Nephron progenitor cell (in vitro differentiated cells): ENCODE results near the gene CT47C1.

Experiments used
- DNase-seq: peaks from one replicate; pipeline ENCODE4 v3.0.0; 2021
- H3K27ac Mint-ChIP-seq: 2 replicates; pipeline ENCODE4 v1.8.0; 2021; ENCODE audit warnings: mild to moderate bottlenecking, moderate library complexity, mixed read lengths
- H3K27me3 Mint-ChIP-seq: 2 replicates; pipeline ENCODE4 v1.8.0; 2021; ENCODE audit warnings: mild to moderate bottlenecking, low read depth, mixed read lengths; ENCODE audit not compliant: poor library complexity
- H3K36me3 Mint-ChIP-seq: 2 replicates; pipeline ENCODE4 v1.8.0; 2021; ENCODE audit warnings: low read depth, mixed read lengths
- H3K4me1 Mint-ChIP-seq: 2 replicates; pipeline ENCODE4 v1.8.0; 2021; ENCODE audit warnings: mixed read lengths
- H3K4me3 Mint-ChIP-seq: 2 replicates; pipeline ENCODE4 v1.8.0; 2021; ENCODE audit warnings: mild to moderate bottlenecking, moderate library complexity, mixed read lengths
- H3K9me3 Mint-ChIP-seq: 2 replicates; pipeline ENCODE4 v1.8.0; 2021; ENCODE audit warnings: mild to moderate bottlenecking, moderate library complexity, mixed read lengths
- TF ChIP-seq, protein P1 (sequence below): fragments of 200-600 bp; sonication (generic); IDR thresholded peaks from 2 replicates; pipeline ENCODE4 v1.5.0; 2021; ENCODE audit warnings: antibody characterized with exemption

CT47C1 gene

DNA sequence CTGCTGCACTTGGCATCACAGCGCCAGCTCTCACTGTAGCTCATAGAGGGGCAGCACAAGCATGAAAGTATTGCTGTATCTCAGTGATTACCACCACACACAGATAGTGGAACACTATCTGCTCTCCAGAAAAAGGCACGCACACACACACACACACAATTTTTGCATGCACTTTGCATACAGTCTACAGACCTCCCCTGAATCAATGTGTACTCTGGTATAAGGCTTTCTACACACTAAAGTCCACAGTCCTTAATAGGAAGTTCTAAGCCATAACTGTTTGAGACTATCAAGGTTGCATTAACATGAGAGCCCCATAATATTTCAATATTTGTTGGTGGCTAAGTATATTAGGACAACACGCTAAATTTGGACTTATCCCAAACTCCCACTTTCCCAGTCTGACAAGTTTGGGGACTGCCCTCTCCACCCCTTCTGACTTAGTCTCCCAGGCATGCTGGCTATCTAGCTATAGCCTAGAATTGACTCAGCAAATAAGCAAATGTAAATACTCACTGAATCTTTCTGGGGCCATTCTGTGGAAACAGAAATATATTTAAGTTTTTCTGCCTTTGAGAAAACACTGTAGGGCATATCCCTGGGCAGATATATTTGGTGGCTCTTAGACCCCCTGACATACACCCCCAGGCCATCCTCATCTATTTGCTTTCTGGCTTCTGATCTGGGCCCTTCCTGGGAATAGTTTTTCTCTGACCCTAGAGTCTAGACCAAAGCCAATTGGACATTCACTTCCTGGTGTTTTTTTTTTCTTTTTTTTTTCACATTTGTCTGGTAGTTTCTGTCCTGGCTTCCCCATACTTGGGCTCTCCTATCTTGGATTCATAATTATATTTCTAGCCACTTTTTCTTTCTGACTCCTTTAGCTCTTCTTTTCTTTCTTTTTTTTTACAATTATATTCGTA lies 36.4 kb upstream of the CT47C1 start:
- peaks cover 51% of the 10 kb centered on the region for H3K9me3 Mint-ChIP-seq
- peaks cover 6% of the 10 kb centered on the region for H3K4me1 Mint-ChIP-seq
- no peak overlapping the region for H3K4me3 Mint-ChIP-seq
- TF ChIP-seq, protein P1, sequence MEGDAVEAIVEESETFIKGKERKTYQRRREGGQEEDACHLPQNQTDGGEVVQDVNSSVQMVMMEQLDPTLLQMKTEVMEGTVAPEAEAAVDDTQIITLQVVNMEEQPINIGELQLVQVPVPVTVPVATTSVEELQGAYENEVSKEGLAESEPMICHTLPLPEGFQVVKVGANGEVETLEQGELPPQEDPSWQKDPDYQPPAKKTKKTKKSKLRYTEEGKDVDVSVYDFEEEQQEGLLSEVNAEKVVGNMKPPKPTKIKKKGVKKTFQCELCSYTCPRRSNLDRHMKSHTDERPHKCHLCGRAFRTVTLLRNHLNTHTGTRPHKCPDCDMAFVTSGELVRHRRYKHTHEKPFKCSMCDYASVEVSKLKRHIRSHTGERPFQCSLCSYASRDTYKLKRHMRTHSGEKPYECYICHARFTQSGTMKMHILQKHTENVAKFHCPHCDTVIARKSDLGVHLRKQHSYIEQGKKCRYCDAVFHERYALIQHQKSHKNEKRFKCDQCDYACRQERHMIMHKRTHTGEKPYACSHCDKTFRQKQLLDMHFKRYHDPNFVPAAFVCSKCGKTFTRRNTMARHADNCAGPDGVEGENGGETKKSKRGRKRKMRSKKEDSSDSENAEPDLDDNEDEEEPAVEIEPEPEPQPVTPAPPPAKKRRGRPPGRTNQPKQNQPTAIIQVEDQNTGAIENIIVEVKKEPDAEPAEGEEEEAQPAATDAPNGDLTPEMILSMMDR: no peak
- H3K27ac Mint-ChIP-seq: no peak overlapping the region
- H3K36me3 Mint-ChIP-seq: peaks cover 5% of the 10 kb centered on the region
- DNase-seq: no peak
- peaks cover 4% of the 10 kb centered on the region for H3K27me3 Mint-ChIP-seq

DNA sequence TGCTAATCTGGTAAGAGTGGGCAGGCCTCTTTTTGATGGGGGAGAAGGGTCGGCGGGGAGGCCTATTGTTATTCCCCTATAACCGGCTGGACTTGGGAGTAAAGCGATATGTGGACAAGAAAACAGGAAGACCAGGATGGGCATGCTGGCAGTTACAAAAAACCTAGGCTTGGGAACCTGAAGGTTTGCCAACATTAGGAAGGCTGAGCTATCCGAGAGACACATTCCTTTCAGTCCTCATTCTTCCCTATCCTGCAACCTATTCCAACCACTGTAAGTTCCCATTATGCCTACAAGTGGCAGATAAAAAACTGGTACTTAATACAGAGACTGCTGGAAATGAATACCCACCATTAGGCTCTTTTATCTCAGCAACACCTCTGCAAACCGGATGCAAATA lies 32.4 kb upstream of the CT47C1 start:
- no peak overlapping the region for H3K27ac Mint-ChIP-seq
- no peak for DNase-seq
- no peaks in the 10 kb centered on the region for H3K36me3 Mint-ChIP-seq
- peaks cover 4% of the 10 kb centered on the region for H3K27me3 Mint-ChIP-seq
- TF ChIP-seq, protein P1: no peak
- peaks cover 7% of the 10 kb centered on the region for H3K4me1 Mint-ChIP-seq
- H3K9me3 Mint-ChIP-seq: peaks cover 37% of the 10 kb centered on the region
- no peak overlapping the region for H3K4me3 Mint-ChIP-seq

DNA sequence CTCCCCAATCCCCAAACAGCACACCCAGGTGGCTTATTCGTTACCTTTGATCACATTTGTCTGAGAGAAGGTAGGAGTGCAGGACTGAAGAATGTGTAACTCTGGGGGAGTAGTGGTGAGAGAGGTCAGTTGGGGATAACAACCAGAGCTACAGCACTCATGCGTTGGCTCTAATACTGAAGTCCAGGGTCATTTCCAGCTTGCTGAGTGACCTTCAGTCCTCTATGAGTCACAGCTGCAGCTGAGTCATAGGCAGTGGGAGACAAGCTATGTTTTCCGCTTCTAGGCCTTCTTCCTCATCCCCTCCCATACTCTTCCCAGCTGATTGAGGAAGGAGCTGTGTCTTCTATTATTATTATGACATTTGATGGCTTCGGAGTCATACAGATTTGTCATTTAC lies 31.6 kb upstream of the CT47C1 start:
- Mint-ChIP-seq H3K4me1 (peaks cover 7% of the 10 kb centered on the region), H3K9me3 (peaks cover 36% of the 10 kb centered on the region), H3K4me3 (no peak overlapping the region), H3K36me3 (no peaks in the 10 kb centered on the region), H3K27ac (no peak overlapping the region), H3K27me3 (peaks cover 9% of the 10 kb centered on the region)
- TF ChIP-seq, protein P1: no peak
- no peak for DNase-seq

DNA sequence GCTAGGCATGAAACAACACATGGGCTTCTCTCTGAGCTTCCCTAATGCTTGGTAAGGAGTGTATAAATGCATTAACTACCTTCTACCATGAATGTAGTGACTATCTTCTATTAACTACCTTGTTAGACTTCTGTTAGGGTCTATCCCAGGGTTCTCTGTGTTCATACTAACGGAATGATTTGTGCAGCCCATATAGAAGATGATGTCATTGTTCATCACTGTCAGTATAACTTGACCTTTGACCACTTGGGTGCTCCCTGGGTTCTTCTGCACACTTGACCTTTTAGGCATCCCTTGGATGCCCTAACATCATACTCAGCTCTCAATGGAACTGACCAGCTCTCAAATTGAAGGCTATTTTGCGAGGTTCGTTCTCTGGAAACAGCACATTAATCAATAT lies 30.8 kb upstream of the CT47C1 start:
- no peak for DNase-seq
- Mint-ChIP-seq H3K27ac (no peak overlapping the region), H3K27me3 (peaks cover 9% of the 10 kb centered on the region), H3K36me3 (no peaks in the 10 kb centered on the region), H3K4me1 (peaks cover 7% of the 10 kb centered on the region), H3K9me3 (peaks cover 35% of the 10 kb centered on the region), H3K4me3 (no peak overlapping the region)
- TF ChIP-seq, protein P1: no peak

DNA sequence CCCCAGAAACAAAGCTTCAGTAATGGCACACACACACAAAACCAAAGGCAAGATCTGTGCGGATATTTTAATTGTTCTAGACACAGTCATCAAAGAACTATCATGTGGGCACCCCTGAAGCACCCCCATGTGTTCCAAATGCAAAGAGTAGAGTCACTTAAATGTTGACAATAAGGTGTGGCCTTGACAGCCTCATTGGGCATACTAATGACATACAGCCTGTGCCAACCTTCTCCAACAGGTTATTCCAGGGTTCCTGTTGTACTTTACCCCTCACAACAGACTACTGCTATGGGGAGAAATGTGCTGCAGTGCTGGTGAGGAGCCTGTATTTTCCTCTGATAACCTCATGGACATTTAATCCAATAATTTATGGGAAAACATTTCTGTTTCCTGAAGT lies 29.8 kb upstream of the CT47C1 start:
- H3K36me3 Mint-ChIP-seq: no peaks in the 10 kb centered on the region
- H3K9me3 Mint-ChIP-seq: peaks cover 36% of the 10 kb centered on the region
- H3K27me3 Mint-ChIP-seq: peaks cover 9% of the 10 kb centered on the region
- H3K4me1 Mint-ChIP-seq: peaks cover 7% of the 10 kb centered on the region
- no peak for DNase-seq
- TF ChIP-seq, protein P1: no peak
- H3K4me3 Mint-ChIP-seq: no peak overlapping the region
- no peak overlapping the region for H3K27ac Mint-ChIP-seq

- no peak overlapping the region for H3K27ac Mint-ChIP-seq
- H3K4me3 Mint-ChIP-seq: no peak overlapping the region
- peaks cover 58% of the 10 kb centered on the region for H3K9me3 Mint-ChIP-seq
- H3K27me3 Mint-ChIP-seq: peaks cover 8% of the 10 kb centered on the region
- peaks cover 5% of the 10 kb centered on the region for H3K4me1 Mint-ChIP-seq
- no peaks in the 10 kb centered on the region for H3K36me3 Mint-ChIP-seq
- DNase-seq: no peak
- TF ChIP-seq, protein P1: no peak
These were observed 26.9 kb upstream of the CT47C1 start for GRCh38 chrX:119045884-119046283.
